Fibroblast of villous mesenchyme (primary cell): ENCODE data around the gene RBM5. TPM values are rescaled to one million over a fixed set of nuclear protein-coding genes. Genes with fewer than 3 reads are reported as not detected.

Experiments used
- DNase-seq: peaks from one replicate; pipeline ENCODE4 v3.0.0-alpha.2; 2010; ENCODE audit warnings: low read depth
- H3K4me3 ChIP-seq: 2 replicates; pipeline ENCODE4 v1.5.1; 2011; ENCODE audit warnings: low read depth, mild to moderate bottlenecking, low read length
- total RNA-seq: library from RNA; depleted of rRNA; stranded (reverse); fragments of >200 nt; gene quantifications from 2 replicates; pipeline ENCODE4 v1.2.3, GENCODE V29; 2012
- TF ChIP-seq, protein P1 (sequence below): IDR thresholded peaks from 2 replicates; pipeline ENCODE4 v1.5.1; 2012; ENCODE audit warnings: low read depth, mild to moderate bottlenecking, low read length; ENCODE audit not compliant: insufficient read depth

The RBM5 gene
- total RNA-seq, 1 donor, result 192 TPM

GRCh38 chr3:50138266-50139200, 49.8 kb downstream of the RBM5 start:
- TF ChIP-seq, protein P1, sequence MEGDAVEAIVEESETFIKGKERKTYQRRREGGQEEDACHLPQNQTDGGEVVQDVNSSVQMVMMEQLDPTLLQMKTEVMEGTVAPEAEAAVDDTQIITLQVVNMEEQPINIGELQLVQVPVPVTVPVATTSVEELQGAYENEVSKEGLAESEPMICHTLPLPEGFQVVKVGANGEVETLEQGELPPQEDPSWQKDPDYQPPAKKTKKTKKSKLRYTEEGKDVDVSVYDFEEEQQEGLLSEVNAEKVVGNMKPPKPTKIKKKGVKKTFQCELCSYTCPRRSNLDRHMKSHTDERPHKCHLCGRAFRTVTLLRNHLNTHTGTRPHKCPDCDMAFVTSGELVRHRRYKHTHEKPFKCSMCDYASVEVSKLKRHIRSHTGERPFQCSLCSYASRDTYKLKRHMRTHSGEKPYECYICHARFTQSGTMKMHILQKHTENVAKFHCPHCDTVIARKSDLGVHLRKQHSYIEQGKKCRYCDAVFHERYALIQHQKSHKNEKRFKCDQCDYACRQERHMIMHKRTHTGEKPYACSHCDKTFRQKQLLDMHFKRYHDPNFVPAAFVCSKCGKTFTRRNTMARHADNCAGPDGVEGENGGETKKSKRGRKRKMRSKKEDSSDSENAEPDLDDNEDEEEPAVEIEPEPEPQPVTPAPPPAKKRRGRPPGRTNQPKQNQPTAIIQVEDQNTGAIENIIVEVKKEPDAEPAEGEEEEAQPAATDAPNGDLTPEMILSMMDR, result no peak
- no peak for DNase-seq
- H3K4me3 ChIP-seq, result no peak overlapping the region

DNA sequence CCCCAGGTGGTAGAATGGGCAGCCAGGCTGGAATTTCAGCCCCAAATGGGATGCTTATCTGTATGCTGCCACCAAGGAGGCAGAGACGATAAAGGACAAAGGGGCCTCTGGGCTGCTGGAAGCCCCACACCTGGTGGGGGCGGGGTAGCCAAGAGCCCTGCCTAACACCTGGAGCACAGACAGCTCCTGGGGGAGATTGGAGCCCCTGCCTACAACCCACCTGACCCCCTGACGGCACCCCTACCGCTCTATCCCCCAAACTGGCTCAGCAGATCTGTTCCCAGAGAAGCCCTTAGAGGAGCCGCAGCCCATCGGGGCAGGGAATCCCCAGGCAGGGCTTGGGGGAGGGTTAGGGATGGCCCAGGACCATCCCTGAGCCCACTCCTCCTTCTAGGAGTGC, 50.6 kb downstream of the RBM5 start:
- H3K4me3 ChIP-seq, result no peak overlapping the region
- DNase-seq, result no peak
- TF ChIP-seq, protein P1, result no peak

DNA sequence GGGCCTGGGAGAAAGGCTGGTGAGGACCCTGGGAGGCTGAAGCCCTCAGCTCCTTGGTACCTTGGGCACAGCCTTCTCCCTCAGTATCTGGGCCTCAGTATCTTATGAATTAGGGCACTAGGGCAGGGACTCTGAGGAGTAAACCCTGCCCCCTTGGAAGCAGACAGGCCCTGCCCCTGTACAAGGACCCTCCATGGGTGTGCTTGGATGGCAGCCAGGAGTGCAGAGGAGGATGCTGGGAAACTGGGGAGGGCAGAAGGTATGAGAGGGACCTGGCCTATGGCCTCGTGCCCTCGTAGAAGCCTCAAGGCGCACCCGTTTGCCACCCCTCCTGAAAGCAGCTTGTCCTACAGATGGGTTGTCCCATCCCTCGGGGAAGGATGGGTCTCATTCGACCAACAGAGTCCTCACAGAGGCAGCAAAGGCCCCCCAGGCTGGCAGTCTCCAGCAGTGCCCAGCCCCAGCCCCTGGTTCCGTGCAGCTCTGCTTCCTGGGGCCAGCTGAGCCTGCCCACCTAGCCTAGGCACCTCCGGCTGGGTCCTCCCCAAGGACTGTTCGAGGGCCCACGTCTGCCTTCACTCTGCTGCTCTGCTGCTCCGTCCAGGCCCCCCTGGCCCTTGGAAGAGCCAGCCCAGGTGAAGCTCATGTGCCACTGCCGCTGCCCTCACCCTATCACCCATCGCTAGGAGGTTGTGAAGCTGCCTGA, 51.2 kb downstream of the RBM5 start:
- TF ChIP-seq, protein P1, result no peak
- DNase-seq, result no peak
- no peak overlapping the region for H3K4me3 ChIP-seq

- DNase-seq, result no peak
- TF ChIP-seq, protein P1, result no peak
- no peak overlapping the region for H3K4me3 ChIP-seq
These were observed 52.3 kb downstream of the RBM5 start for GRCh38 chr3:50140990-50141389.

DNA sequence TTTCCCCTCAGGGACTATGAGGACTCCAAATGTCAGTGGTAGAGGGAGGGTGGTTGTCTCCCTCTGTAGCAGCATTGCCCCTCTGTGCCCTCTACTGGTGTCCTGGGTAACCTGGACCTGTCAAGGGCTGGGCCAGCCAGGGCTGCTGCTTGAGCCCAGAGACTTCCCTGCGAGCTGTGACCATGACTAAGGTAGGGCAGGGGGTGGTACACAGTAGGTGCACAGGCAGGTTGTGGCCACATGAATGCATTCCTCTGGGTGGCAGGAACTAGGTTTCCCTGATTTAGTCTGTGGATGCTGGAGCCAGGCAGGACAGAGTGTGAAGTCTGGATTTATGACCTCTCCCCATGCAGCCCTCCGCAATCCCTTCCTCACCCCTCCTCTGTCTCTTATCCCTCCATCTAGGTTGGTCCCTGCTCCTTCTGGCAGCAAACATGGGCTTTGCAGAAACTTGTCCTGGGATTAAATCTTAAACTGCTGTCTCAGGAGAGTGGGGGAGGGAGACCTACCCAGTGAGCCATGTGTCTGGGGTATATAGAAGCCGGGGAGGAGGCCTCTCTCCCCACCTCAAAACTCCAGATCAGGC, 57.7 kb downstream of the RBM5 start:
- DNase-seq, result no peak
- TF ChIP-seq, protein P1, result no peak
- H3K4me3 ChIP-seq, result no peak overlapping the region

DNA sequence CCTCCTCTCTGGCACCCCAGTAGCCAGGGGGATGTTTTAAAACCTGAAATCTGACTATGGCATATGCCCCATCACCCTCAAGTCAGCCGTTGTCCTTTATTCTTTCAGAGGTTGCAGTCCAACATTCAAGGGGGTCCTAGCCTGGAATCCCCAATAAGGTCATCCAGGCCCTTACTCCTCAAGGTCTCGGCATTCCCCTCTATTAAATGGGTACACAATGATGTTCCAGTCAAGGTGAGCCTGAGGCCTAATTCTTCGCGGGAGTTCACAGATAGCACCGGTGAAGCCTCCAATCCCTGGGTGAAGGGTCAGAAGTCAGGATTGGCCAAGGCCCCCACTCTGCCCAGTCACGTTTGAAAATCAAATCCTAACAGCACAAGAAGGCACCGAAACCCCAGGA, 58.3 kb downstream of the RBM5 start:
- TF ChIP-seq, protein P1, result no peak
- no peak overlapping the region for H3K4me3 ChIP-seq
- no peak for DNase-seq
